NCI-H1048 (cell line): ENCODE data around the gene RRH.
"Not testable (repeated sequence)": the region's sequence is repeated elsewhere in the genome, so short reads cannot be mapped to it uniquely, and the experiment has no call there.

Experiments used
- DNase-seq: peaks from one replicate; lab custom pipeline; 2025; lab: John Stamatoyannopoulos, UW

RRH gene

DNA sequence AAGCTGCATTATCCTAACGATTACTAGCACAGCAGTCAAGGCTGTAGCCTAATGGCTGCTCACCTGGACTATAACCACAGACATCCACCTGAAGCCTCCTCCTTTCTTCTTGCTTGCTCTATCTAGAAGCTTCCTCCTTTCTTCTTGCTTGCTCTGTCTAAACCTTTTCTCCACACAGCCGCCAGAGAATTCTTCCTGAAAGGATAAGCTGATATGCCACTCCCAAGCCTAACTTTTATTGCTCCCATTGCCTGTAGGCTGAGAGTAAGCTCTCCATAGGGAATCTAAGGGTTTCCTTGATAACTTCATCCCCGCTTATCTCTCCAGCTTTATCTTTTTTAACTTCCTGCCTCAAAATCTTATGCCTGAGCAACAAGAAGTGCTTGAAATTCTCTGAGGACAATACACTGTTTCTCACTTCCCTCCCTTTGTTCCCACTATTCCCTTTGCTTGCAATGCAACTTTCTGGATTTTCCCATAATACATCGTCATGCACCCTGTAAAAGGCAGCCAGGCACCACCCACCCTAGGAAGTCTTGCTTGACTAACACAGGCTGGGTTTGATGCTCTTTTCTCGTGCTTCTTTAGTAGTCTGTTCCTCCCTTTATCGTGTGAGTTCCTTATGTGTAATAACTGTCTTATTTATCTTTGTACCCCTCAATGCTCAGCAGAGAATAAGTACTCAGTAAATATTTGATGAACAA lies 18.8 kb downstream of the RRH start:
- DNase-seq, result no peak

DNA sequence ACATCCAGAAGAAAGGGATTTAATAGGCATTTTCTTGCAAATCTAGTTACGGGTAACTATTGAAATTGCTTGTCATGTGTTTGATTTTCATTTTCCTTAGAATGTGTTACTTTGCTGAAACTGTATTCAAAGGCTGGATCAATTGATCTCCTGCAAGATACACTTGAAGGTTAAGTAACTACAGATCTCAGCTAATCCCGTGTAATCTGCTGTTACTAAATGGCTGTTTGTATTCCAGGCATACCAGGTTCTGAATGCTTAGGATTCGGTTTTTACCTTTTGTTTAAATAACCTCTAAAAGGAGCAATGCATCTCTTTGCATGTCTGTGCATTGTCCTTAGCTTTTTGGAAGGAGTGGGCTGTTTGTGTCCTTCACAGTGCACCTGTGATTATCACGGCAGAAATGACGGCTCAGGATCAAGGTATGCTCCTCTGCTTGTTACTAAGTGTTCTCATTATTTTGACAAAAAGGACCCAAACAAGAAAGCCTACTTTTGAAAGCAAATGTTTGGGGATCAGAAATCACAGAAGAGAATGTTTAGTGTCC lies 20.2 kb downstream of the RRH start, which contains the start of gene LRIT3:
Gene LRIT3 (plus strand): TSS at position 212 of the 547 bp plus-strand sequence. CDS start 95 bp downstream, at position 307.
- no peak for DNase-seq

DNA sequence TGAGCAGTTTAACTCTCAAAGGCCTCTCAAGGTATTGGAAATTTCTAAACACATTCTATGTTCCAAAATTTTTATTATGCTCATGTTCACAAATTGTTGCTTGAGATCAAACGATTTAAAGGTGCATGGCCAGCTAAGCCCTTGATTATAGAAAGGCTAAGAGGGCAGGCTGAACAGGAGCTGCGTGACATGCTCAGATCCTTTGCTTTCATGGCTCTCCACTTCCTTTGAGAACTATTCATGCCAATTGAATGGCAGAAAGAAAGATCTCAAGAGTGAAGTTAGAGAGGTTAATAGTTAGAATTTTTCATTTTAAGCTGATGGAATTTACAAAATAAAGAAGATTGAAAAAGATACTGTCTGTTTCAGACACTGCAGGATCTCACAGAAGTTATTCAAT lies 20.7 kb downstream of the RRH start:
- DNase-seq, result no peak

DNA sequence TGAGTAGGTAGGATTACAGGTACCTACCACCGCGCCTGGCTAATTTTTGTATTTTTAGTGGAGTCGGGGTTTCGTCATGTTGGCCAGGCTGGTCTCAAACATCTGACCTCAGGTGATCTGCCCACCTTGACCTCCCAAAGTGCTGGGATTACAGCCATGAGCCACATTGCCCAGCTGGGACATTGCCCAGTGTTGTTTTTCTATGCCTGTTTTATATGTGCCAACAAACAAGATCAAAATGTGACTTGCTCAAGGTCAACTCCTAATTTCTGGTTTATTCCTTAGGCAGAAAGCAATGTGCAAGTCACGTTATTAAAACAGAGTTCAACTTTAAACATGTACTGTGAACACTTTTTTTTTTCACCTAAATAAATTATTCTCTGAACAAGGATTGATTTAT lies 22.8 kb downstream of the RRH start:
- no peak for DNase-seq

DNA sequence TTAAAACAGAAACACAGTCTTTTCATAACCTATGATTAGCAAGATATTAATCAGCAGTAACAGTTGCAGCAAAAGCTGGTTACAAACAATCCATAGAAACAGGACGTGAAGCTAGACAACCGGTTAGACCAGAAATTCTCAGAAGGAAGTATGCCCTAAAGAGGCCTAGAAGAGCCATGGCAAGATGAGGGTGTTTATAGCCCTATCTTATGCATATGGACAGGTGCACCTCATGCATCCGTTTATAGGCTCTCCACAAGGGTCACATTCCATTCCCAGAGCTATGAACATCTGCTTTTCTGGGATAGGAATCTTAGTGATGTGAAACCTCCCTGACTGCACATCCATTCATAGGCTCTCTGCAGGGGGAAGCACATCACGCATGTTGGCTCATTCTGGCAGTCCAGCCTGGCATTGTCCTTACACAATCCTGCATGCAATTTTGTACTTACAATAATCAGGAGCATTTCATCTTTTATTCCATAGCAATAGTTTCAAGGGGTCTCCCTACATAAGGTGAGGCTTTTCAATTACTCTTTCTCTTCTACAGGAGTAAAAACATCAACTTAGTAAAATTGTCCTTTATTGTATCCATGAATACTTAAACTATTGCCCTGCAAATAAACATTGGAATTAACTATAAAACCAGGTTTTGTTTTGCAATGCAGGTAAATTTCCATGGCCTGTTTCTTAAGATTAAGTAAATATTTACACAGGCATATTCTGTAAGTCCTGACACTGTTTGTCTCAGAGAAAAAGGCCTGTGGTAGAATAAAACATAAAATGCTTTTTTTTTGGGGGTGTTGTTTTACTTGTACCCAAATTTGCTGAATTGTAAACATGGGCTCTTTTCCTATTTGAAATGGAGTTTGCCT lies 31.9 kb downstream of the RRH start:
- DNase-seq, result not testable (repeated sequence)

DNA sequence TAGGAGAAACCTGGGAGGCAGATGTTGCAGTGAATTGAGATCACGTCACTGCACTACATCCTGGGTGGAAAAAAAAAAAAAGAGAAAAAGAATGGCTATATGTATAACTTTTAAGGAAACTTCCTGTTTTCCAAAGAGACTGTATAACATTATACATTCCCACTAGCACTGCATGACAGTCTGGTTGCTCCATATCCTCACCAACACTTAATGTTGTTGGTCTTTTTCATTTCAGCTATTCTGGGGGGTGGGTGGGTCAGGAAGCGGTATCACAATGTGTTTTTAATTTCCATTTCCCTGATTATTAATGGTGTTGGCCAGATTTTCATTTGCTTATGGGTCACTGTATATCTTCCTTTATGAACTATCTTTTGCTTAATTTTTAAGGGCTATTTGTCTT lies 33.5 kb downstream of the RRH start:
- DNase-seq, result no peak

DNA sequence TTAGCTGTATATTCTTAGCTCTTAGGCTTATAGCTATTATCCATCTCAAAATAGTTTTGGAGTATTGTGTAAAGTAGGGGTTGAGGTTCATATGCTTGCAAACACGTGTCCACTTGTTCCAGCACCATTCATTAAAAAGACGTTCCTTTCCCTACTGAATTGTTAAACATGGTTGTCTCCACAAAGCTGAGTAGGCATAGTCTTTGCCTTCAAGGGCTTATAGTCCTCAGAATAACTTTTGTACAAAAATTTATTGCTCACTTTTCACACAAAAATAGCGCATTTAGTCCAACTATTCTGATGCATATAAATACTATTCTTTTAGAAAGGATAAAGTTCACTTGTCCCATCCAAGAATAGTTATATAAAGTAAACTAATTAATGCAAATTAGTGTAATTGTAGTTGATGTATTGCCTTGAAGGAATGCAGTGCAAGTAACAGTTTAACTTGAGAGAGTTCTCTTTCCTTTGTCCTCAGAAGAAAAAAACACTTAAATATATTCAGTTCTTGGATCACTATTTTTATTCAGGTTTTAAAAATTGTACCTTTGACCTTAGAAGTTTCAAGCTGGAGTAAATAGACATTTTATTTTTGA lies 34.2 kb downstream of the RRH start:
- no peak for DNase-seq

DNA sequence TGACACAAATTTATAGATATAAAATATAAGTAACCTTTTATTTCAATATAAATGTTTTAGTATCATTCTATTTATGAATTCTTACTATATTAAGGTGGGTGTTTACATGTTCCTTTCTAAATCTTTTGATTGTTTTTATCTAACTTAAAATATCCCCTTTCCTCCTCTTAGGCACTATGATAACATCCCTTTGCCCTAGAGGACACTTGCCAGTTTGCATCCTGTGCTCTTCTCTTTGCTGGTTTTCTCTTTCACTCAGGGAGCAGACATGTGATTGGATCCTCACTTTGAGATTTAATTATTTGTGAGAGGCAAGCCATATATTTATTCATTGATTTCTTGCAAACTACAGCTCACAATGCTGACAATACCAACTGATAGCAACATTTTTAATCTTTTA lies 36.4 kb downstream of the RRH start:
- DNase-seq, result no peak

DNA sequence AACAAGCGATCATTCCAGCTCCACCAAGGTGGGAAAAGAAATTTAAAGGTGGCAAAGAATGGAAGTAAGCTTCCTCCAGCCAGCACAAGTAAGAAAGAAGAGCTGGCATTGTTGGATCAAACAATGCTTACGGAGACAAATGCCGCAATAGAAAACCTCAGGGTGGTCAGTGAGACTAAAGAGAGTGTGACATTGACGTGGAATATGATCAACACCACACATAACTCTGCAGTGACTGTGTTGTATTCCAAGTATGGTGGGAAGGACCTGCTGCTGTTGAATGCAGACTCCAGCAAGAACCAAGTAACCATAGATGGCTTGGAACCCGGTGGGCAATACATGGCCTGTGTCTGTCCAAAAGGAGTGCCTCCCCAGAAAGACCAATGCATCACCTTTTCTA lies 42.3 kb downstream of the RRH start:
- no peak for DNase-seq

DNA sequence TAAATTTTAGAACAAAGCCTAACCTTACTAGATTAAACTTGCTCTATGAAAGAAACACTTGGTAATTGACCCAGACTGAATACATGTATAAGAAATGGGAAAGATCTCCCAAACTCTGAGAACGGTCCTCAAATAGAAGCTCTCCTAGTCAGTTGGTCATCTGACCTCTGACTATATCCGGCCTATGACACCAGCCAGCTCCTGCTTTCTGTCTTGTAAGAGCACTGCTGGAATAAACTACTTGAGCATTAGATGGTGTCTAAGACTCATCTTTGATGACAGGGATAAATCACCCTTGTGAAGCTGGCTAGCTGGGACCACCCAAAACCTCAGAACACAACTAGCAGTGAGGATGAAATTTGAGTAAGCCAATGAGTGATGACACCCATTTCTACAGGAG lies 44.3 kb downstream of the RRH start:
- DNase-seq, result no peak

DNA sequence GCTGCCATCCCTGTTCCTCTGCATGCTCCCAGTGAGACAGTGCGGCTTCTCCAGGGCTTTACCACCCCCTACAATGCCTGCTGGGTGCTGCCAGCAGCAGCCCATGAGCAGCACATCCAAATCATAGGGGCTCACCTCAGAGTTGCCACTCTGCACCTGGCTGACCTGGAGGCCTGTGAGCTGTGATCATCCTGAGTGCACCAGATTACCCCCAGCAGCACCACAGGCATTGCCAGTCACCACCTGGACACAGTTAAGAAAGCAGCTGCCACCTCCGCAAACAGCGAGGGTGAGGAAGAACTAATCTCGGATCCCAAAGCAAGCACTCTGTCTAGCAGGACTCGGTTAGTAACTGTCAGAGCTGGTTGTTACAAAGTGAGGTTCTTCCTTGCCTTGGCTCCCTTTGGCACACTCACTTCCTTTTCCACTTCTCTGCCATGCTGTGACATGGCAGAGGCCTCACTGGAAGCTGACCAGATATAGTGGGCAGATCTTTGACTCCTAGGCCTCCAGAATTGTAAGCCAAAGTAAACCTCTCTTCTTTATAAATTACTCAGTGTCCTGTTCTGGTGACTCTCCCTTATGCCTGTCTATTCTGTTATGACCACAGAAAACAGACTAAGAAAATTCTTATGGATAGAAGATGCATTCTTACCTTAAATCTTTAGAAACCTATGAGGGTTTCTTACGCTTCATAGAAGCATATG lies 45.3 kb downstream of the RRH start:
- no peak for DNase-seq

DNA sequence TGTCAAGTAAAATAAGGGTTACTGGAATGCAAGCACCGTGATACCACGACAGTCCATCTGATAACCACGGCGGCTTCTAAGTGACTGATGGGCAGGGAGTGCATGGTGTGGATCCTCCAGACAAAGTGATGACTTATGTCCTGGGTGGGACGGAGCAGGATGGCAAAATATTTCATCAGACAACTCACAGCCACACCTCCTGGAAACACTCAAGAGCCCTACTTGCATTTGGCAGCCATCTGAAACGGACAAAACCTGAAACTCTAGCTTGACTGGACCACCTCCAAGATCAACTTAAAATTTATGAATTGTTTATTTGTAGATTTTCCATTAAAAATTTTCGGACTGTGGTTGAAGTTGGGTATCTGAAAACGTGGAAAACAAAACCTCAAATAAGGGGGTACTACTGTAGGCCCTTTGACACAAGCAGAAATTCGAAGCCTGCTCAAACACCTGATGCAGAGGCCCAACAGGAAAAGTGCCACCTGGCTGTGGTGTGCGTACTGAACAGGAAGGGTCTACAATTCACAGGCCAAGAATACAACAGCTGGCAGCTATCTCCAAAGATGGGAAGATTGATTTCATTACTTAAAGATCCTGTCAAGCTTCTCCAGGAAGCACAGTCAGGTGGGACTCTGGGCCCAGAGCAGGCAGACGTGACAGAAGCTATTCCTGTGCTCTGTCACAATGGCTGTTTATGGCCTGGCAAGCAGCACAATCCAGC lies 46.2 kb downstream of the RRH start:
- no peak for DNase-seq

DNA sequence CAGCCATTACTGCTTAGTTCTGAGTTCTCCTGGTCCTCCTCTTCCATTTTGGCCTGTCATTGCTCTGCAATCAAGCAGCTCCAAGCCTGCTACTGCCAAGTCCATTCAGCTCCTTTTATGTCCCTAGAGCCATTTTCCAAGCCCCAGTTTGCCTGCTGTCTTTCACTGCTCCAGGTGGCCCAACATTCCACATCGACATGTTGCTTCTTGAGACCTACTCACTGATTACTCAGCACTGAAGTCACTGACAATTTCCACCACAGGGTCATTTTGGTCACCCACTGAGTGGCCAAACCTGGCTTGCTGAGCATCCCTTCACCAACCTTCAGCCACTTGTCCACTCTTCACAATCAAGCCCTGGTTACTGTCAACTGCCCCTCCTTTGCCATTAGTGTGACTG lies 47.3 kb downstream of the RRH start:
- DNase-seq, result no peak

DNA sequence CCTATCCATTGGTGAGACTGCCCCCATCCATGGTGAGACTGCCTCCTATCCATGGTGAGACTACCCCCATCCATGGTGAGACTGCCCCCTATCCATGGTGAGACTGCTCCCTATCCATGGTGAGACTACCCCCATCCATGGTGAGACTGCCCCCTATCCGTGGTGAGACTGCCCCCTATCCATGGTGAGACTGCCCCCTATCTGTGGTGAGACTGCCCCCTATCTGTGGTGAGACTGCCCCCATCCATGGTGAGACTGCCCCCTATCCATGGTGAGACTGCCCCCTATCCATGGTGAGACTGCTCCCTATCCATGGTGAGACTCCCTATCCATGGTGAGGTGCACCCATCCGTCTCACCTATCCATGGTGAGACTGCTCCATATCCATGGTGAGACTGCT lies 47.8 kb downstream of the RRH start:
- not testable (repeated sequence) for DNase-seq

DNA sequence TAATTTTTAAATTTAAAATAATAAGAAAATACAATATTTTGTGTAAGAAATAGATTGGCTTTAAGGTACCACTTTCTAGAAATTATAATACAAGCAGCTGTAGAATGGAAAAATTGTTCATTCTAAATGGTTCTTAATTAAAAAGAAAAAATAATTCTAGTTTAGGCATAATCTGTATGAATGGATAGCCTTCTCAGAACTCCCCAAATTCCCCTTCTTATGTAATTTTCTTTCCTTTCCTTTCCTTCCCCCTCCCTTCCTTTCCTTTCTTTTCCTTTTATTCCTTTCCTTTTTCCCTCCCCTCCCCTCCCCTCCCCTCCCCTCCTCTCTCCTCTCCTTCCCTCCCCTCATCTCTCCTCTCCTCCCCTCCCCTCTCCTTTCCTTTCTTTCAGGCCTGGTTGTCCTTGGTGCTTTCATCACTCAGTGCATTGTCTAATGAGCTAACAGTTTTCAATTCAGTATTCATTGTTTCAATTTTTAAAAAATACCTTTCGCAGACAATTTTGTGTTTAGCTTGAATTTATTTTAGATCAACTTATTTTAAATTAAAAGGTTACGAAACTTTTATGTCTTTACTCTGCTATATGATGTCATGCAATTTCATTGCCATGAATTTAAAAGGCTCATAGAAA lies 49.0 kb downstream of the RRH start:
- DNase-seq, result no peak

DNA sequence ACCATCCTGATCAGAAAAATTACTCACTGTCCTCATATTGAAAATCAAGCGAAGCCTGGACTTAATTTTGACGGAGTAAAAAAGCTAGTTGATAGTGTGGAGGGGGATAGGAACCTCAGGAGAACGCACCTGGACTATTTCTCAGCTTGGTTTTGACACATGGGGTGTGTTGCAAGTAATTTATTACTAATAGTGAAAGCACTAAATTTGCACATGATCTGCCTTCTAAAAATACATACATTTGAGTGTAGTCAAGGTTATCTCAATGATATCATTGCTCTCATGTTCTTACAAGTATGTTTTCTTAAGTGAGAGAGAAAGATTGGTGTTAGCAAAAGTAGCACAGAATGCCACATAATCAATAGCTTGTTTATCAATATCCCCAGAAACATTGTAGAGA lies 49.6 kb downstream of the RRH start:
- no peak for DNase-seq

DNA sequence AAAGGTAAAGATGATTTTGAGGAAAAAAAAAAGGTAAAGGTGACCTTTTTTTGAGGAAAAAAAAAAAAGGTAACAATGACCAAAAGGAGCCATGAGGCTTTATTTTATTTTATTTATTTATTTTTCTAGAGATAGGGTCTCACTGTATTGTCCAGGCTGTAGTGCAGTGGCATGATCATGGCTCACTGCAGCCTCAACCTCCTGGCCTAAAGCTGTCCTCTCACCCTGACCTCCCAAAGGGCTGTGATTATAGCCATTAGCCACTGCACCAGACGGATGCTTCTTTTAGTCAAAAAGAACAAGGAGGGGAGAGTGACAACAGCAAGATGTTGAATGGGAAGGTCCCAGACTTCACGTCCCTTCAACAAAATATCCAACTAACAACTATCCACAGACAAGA lies 50.6 kb downstream of the RRH start:
- no peak for DNase-seq

DNA sequence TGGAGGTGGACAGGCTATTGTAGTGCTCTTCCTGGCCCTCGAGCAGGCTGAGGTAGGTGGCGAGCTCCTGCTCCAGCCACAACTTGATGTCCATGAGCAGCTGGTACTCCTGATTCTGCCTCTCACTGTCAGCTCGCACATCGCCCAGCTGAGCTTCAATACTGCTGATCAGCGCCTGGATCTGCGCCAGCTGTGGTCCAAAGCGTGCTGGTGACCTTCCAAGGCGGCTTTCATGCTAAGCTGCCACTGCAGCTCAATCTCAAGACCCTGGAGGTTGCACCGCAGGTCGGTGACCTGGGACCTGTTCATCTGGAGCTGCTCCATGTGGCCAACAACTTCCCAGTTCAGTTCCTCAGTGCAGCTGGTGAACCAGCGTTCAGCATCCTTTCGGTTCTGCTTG lies 51.3 kb downstream of the RRH start:
- DNase-seq, result no peak

DNA sequence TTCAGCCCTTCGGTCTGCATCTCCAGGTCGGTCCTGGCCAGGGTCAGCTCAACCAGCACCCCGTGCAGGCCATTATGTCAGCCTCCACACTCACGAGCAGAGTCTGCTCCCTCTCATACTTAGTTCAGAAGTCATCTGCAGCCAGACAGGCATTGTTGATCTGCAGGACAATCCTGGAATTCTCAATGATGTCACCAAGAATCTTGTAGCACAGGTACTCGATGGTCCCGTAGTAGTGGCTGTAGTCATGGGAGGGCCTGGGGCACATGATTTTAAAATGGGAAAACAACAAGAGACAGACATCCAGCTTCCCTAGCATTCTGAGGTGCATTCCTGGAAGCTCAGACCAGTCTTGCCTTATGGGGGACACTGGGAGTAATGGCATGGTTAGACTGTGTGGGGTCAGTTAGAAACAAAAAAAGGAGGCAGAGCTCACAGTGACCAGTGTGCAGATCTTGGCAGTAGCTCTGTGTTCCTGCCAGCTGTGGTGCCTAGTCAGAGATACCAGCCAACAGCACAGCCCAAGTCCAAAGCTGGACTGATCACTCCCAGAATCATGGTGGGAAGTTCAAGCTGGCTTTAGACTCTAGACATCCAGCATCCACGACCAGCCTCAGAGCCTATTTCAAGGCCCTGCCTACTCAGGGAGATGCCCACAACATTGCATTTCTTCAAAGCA lies 52.0 kb downstream of the RRH start:
- no peak for DNase-seq

DNA sequence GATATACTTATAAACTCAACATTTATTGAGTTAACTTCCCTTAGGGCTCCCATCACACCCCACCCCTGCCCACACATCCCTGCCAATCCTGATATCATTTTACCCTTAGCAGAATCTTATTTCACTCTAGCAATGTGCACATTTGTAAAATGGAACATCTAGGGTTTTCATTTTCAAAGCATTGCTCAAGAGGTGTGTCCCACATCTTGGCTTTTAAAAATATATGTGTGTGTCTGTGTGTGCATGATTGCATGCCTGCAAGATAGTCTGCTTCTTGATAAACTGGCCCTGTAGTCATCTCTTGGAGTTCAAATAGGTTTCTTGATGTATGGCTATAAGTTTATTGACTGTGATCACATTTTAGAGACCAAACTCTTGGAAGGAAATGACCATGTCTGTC lies 58.5 kb downstream of the RRH start:
- DNase-seq, result no peak
